GM12865 (cell line): ENCODE data around the gene RIN3.
A peak's percentile ranks its signal among the peaks of the same experiment; 100 is the strongest.

Source experiments
- DNase-seq: peaks from one replicate; pipeline ENCODE4 v3.0.0; 2010; ENCODE audit warnings: low read depth
- H3K4me3 ChIP-seq: 2 replicates; pipeline ENCODE4 v1.5.1; 2011; ENCODE audit warnings: mild to moderate bottlenecking, low read depth, low read length, control low read depth
- TF ChIP-seq, protein P1 (sequence below): IDR thresholded peaks from 2 replicates; pipeline ENCODE4 v1.5.1; 2011; ENCODE audit warnings: low read length, control low read depth, low read depth, inconsistent platforms; ENCODE audit not compliant: insufficient read depth; ENCODE audit errors: missing control alignments

RIN3 gene

DNA sequence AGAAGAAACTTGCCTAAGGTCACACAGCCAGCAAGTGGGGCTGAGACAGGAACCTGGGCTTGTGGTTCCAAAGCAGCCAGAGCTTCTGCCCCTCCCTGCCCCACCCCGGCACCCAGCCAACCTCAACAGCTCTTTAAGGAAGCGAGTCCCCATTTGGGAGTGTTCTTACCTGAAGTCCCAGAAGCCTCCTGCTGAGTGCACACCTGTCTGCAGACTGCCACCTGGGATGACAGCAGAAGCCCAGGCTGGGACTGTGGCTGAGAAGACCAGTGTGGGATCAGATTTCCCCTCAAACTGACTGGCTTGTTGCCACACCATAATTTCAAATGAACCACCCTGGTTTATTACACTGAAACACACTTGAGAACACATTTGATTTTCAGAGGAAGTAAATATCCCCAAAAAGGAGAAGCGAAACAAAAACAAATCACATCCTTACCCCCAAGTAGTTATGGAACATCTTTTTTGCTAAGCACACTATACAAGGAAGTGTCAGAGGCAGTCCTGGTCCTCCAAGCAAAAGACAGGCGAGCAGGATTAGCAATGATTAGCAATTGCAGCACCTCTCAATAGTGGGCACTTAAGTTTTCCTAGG lies 6.3 kb upstream of the RIN3 start:
- H3K4me3 ChIP-seq = no peak overlapping the region
- TF ChIP-seq, protein P1, sequence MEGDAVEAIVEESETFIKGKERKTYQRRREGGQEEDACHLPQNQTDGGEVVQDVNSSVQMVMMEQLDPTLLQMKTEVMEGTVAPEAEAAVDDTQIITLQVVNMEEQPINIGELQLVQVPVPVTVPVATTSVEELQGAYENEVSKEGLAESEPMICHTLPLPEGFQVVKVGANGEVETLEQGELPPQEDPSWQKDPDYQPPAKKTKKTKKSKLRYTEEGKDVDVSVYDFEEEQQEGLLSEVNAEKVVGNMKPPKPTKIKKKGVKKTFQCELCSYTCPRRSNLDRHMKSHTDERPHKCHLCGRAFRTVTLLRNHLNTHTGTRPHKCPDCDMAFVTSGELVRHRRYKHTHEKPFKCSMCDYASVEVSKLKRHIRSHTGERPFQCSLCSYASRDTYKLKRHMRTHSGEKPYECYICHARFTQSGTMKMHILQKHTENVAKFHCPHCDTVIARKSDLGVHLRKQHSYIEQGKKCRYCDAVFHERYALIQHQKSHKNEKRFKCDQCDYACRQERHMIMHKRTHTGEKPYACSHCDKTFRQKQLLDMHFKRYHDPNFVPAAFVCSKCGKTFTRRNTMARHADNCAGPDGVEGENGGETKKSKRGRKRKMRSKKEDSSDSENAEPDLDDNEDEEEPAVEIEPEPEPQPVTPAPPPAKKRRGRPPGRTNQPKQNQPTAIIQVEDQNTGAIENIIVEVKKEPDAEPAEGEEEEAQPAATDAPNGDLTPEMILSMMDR = no peak
- peak; percentile 62 for DNase-seq

DNA sequence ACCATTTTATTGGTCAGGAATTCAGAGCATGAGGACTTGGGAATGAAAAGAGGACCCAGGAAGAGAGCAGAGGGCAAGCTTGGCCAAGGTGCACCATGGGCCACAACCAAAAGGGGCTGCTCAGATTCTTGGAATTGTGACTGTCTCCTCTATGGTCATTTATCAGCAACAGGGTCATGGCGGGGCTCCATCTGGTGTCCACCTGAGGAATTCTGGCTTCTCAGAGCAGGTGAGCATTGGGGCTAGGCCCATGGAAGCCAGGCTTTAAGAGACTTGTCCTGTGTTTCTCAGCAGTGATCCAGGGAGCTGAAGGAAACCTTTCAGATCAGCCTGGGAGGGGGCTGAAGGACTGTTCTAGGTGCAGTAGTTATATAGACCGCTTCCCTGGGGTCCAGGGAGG lies 2.6 kb upstream of the RIN3 start:
- TF ChIP-seq, protein P1 = no peak
- no peak overlapping the region for H3K4me3 ChIP-seq
- no peak for DNase-seq

DNA sequence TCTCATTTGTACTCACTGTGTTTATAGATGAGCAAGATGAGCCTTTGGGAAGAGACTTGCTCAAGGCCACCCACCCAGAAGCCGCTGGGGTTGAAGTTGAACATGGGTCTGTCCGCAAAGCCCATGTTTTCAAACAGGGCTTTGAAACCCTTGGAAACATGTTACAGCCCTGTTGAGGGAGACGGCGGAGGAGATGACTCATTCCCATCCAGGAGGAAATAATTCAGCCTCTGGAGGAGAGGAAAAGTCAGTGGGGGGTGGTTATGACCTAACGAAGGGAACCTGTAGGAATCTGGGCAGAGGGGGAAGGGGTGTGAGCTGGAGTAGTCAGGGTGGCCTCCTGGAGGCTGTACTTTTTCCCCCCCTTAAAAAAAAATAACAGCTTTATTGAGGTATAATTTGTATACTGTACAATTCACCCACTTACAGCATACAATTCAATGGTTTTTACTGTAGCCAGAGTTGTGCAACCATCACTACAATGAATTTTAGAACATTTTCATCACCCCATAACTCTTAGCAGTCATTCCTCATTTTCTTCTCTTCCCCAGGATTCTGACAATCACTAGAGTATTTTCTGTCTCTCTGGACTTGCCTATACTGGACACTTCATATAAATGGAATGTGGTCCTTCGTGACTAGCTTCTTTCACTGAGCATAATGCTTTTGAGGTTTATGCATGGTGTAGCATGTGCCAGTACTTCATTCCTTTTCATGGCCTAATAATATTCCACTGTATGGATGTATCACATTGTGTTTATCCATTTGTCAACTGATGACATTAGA lies 1.9 kb upstream of the RIN3 start:
- TF ChIP-seq, protein P1 = no peak
- H3K4me3 ChIP-seq = no peak overlapping the region
- DNase-seq = no peak

DNA sequence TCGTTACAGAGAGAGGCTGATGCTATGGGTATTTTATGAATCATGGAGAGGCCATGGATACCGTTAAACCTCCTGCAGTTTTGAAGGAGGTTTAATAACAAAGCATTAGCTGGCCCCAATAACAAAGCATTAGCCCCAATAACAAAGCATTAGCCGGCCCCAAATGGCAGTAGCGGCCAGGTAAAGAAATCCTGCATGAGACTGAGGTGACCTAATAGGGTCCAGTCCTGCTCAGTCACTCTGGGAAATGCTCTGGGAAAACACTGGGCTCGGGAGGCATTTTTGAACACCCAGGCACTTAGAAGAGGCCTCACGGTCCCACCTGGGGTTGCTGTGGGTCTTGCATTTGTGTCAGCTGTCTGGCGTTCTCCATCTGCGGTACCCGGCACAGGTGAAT lies 776 bp upstream of the RIN3 start:
- no peak for DNase-seq
- TF ChIP-seq, protein P1 = no peak
- H3K4me3 ChIP-seq = peak overlapping the region; percentile 81

DNA sequence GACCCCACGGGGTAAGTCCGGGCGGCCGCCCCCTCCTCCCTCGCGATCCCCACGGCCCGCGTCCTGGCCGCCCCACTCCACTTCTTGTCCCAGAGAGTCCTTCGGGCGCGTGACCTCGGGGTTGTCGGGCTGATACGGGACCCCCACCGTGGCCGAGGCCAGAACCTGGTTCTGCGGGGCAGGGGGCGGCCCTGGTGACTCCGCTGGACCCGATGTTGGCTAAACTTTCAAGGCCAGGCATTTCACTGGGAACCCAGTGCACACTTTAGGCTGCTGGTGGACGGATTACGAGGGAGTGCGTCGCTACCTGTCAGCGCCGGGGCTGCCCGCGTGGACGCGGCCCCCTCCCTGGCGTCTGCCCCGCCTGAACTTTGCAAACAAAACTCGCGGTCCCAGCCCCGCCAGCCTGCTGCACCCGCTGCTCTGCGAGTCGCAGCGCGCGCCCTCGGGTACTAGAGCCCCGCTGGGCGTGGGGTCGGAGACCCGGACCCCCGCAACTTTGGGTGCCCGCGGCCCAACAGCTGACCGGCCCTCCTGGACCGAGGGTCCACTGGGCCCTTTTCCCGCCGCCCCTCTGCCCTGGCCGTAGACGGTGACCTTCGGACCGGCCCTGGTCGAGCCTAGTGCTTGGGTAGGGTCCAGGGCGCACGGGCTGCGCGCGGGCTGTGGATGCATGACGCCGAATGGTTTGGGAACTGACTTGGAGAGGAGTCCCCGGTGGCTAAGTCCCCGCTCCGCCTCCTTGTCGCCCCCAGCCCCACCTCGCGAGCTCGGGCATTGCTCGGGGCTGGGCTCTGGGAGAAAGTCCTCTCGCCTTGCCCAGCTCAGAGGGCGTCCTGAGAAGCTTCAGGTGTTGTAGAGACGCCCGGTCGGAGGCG lies 624 bp downstream of the RIN3 start:
- TF ChIP-seq, protein P1 = no peak
- peak overlapping the region; percentile 81 for H3K4me3 ChIP-seq
- peak; percentile 35 for DNase-seq

DNA sequence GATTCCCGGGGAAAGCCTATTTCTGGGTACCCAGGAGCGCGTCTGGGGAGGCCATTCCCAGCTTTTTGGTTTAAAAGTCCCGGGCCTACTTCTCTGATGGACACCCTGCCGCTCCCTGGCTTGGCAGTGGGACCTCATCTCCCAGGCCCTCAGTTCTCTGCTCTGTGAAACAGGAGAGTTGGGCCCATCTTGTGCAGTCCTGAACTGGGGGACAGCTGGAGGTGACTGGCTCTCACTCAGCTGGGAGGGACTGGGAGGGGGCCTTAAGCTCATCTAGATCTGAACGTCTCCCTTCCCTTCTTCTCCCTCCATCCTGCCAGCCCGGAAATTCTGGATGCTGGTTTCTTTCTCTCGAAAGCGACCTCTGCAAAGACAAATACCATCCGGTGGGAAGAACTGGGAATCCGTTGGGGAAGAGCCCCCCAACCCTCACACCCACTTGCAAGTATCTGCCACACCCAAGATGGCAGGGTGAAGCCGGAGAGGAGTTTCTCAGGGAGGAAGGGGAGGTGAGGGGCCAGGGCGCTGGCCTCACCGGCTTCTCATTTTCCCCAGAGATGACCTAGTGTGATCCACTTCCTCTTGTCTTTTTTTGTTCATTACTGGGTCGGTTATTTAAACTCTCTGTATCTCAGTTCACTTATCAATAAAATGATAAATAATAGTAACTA lies 1.4 kb downstream of the RIN3 start:
- TF ChIP-seq, protein P1 = no peak
- no peak for DNase-seq
- H3K4me3 ChIP-seq = peak overlapping the region; percentile 81
